WTC11 (cell line): ENCODE results near the gene MYO7B.

Source experiments
- ATF2 ChIP-seq: sonication (generic); formaldehyde crosslinking; IDR thresholded peaks from 2 replicates; pipeline ENCODE4 v1.8.1; 2022; ENCODE audit warnings: low read depth, missing genetic modification reagents, borderline replicate concordance
- ATF3 ChIP-seq: sonication (generic); formaldehyde crosslinking; conservative IDR thresholded peaks from 2 replicates; pipeline ENCODE4 v1.8.1; 2022; ENCODE audit warnings: mild to moderate bottlenecking, missing genetic modification reagents
- ETV6 ChIP-seq: sonication (generic); formaldehyde crosslinking; IDR thresholded peaks from 2 replicates; pipeline ENCODE4 v1.8.1; 2022; ENCODE audit warnings: mild to moderate bottlenecking, missing genetic modification reagents
- FOXK1 ChIP-seq: sonication (generic); formaldehyde crosslinking; IDR thresholded peaks from 2 replicates; pipeline ENCODE4 v1.8.0; 2022; ENCODE audit warnings: mild to moderate bottlenecking, moderate library complexity, missing genetic modification reagents
- FOXP1 ChIP-seq: sonication (generic); formaldehyde crosslinking; IDR thresholded peaks from 2 replicates; pipeline ENCODE4 v1.8.0; 2022; ENCODE audit warnings: missing genetic modification reagents, mild to moderate bottlenecking, moderate library complexity, borderline replicate concordance
- NFYB ChIP-seq: sonication (generic); formaldehyde crosslinking; conservative IDR thresholded peaks from 2 replicates; pipeline ENCODE4 v1.8.0; 2022; ENCODE audit warnings: low read depth, missing genetic modification reagents
- SOX15 ChIP-seq: fragments of 250-450 bp; sonication (Bioruptor Pico); IDR thresholded peaks from 2 replicates; pipeline ENCODE4 v1.9.0; 2021; ENCODE audit warnings: mild to moderate bottlenecking
- ZNF416 ChIP-seq: fragments of 250-450 bp; sonication (Bioruptor Pico); IDR thresholded peaks from 2 replicates; pipeline ENCODE4 v1.9.0; 2021; ENCODE audit warnings: mild to moderate bottlenecking, inconsistent platforms
- TF ChIP-seq, protein P1 (sequence below): sonication (generic); formaldehyde crosslinking; IDR thresholded peaks from 2 replicates; pipeline ENCODE4 v1.8.1; 2023; ENCODE audit warnings: mild to moderate bottlenecking, missing genetic modification reagents, moderate library complexity
- TF ChIP-seq, protein P2 (sequence below): fragments of 200-600 bp; IDR thresholded peaks from 2 replicates; pipeline ENCODE4 v1.8.0; 2022; ENCODE audit warnings: antibody characterized with exemption
- TF ChIP-seq, protein P3 (sequence below): sonication (generic); formaldehyde crosslinking; IDR thresholded peaks from 2 replicates; pipeline ENCODE4 v1.8.1; 2023; ENCODE audit warnings: mild to moderate bottlenecking, missing genetic modification reagents

- TF ChIP-seq ZNF416 (CRISPR knock-in tag) (no peak), ATF2 (CRISPR knock-in tag) (no peak), FOXK1 (CRISPR knock-in tag) (no peak), ATF3 (CRISPR knock-in tag) (no peak), SOX15 (CRISPR knock-in tag) (no peak), ETV6 (CRISPR knock-in tag) (no peak), NFYB (no peak), FOXP1 (CRISPR knock-in tag) (no peak)
- TF ChIP-seq, protein P1, sequence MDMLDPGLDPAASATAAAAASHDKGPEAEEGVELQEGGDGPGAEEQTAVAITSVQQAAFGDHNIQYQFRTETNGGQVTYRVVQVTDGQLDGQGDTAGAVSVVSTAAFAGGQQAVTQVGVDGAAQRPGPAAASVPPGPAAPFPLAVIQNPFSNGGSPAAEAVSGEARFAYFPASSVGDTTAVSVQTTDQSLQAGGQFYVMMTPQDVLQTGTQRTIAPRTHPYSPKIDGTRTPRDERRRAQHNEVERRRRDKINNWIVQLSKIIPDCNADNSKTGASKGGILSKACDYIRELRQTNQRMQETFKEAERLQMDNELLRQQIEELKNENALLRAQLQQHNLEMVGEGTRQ (CRISPR knock-in tag), result no peak
- TF ChIP-seq, protein P2, sequence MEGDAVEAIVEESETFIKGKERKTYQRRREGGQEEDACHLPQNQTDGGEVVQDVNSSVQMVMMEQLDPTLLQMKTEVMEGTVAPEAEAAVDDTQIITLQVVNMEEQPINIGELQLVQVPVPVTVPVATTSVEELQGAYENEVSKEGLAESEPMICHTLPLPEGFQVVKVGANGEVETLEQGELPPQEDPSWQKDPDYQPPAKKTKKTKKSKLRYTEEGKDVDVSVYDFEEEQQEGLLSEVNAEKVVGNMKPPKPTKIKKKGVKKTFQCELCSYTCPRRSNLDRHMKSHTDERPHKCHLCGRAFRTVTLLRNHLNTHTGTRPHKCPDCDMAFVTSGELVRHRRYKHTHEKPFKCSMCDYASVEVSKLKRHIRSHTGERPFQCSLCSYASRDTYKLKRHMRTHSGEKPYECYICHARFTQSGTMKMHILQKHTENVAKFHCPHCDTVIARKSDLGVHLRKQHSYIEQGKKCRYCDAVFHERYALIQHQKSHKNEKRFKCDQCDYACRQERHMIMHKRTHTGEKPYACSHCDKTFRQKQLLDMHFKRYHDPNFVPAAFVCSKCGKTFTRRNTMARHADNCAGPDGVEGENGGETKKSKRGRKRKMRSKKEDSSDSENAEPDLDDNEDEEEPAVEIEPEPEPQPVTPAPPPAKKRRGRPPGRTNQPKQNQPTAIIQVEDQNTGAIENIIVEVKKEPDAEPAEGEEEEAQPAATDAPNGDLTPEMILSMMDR, result no peak
- TF ChIP-seq, protein P3, sequence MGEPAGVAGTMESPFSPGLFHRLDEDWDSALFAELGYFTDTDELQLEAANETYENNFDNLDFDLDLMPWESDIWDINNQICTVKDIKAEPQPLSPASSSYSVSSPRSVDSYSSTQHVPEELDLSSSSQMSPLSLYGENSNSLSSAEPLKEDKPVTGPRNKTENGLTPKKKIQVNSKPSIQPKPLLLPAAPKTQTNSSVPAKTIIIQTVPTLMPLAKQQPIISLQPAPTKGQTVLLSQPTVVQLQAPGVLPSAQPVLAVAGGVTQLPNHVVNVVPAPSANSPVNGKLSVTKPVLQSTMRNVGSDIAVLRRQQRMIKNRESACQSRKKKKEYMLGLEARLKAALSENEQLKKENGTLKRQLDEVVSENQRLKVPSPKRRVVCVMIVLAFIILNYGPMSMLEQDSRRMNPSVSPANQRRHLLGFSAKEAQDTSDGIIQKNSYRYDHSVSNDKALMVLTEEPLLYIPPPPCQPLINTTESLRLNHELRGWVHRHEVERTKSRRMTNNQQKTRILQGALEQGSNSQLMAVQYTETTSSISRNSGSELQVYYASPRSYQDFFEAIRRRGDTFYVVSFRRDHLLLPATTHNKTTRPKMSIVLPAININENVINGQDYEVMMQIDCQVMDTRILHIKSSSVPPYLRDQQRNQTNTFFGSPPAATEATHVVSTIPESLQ (CRISPR knock-in tag), result no peak
These were observed 143.0 kb downstream of the MYO7B start for GRCh38 chr2:127678531-127678930.
